ENCODE measurements around the gene MTFP1.

DNA sequence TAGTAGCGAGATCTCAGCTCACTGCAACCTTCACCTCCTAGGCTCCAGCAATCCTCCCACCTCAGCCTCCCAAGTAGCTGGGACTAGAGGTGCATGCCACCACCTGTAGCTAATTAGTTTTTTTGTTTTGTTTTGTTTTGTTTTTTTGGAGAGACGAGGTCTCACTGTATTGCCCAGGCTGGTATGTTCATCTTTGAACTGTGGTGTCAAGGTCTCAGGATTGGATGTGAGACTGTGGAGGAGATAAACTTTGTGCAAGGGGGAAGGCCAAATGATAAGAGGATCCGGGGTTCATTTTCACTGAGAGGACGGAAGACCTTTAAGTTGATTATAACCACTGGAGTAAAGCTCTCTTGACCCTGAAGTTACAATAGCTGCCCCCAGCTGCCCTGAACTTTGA, 19.8 kb upstream of the MTFP1 start:
- TF ChIP-seq, protein P1, sequence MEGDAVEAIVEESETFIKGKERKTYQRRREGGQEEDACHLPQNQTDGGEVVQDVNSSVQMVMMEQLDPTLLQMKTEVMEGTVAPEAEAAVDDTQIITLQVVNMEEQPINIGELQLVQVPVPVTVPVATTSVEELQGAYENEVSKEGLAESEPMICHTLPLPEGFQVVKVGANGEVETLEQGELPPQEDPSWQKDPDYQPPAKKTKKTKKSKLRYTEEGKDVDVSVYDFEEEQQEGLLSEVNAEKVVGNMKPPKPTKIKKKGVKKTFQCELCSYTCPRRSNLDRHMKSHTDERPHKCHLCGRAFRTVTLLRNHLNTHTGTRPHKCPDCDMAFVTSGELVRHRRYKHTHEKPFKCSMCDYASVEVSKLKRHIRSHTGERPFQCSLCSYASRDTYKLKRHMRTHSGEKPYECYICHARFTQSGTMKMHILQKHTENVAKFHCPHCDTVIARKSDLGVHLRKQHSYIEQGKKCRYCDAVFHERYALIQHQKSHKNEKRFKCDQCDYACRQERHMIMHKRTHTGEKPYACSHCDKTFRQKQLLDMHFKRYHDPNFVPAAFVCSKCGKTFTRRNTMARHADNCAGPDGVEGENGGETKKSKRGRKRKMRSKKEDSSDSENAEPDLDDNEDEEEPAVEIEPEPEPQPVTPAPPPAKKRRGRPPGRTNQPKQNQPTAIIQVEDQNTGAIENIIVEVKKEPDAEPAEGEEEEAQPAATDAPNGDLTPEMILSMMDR (conservative IDR thresholded peaks at IDR 0.05; ENCODE audit: low read depth, low read length), result no peak
- no peak for TF ChIP-seq ELK1 (IDR thresholded peaks at IDR 0.05; ENCODE audit: borderline replicate concordance, low read depth, low read length)
- TF ChIP-seq POLR2A (IDR thresholded peaks at IDR 0.05; ENCODE audit: low read depth, low read length), result no peak
- no peak for TF ChIP-seq CEBPB (IDR thresholded peaks at IDR 0.05; ENCODE audit: low read depth, low read length)
- TF ChIP-seq RAD21 (IDR thresholded peaks at IDR 0.05; ENCODE audit: low read length), result no peak
- no peak for TF ChIP-seq FOS (IDR thresholded peaks at IDR 0.05; ENCODE audit: low read depth, low read length)
